Endothelial cell of hepatic sinusoid (primary cell): Measurements from ENCODE around the gene HSDL2.
"Not testable (repeated sequence)": the region's sequence is repeated elsewhere in the genome, so short reads cannot be mapped to it uniquely, and the experiment has no call there.

Experiments used
- in situ Hi-C: cut with HindIII; loops from 2 replicates; pipeline ENCODE4 v1.10.0; 2017; ENCODE audit warnings: low sequenced_read_pairs

Gene HSDL2

GRCh38 chr9:112493393-112494137, 113.7 kb downstream of the HSDL2 start:
- in situ Hi-C loops: no loop called here

- in situ Hi-C loops: no loop called here
Observed at GRCh38 chr9:112494153-112494552, 114.2 kb downstream of the HSDL2 start.

GRCh38 chr9:112495614-112496013, 115.7 kb downstream of the HSDL2 start:
- in situ Hi-C loops: no loop called here

- in situ Hi-C loops: no loop called here
Observed at GRCh38 chr9:112496074-112496722, 116.3 kb downstream of the HSDL2 start.

GRCh38 chr9:112500842-112501241, 120.9 kb downstream of the HSDL2 start:
- in situ Hi-C loops: no loop called here

GRCh38 chr9:112501287-112501686, 121.4 kb downstream of the HSDL2 start:
- in situ Hi-C loops: no loop called here

GRCh38 chr9:112502175-112502946, 122.5 kb downstream of the HSDL2 start:
- in situ Hi-C loops: no loop called here

- in situ Hi-C loops: no loop called here
Observed at GRCh38 chr9:112503170-112503569, 123.3 kb downstream of the HSDL2 start.

GRCh38 chr9:112505086-112505485, 125.2 kb downstream of the HSDL2 start:
- in situ Hi-C loops: loop anchor here (5.0 kb wide), 1 partner anchor 93 kb away; no protein-coding TSS in a partner anchor

- in situ Hi-C loops: loop anchor here (5.0 kb wide), 1 partner anchor 93 kb away; no protein-coding TSS in a partner anchor
Observed at GRCh38 chr9:112505607-112506006, 125.7 kb downstream of the HSDL2 start.

- in situ Hi-C loops: loop anchor here (5.0 kb wide), 1 partner anchor 94 kb away; no protein-coding TSS in a partner anchor
Observed at GRCh38 chr9:112506571-112506970, 126.7 kb downstream of the HSDL2 start.

GRCh38 chr9:112507001-112507680, 127.2 kb downstream of the HSDL2 start:
- in situ Hi-C loops: loop anchor here (5.0 kb wide), 1 partner anchor 95 kb away; no protein-coding TSS in a partner anchor

GRCh38 chr9:112508377-112508776, 128.5 kb downstream of the HSDL2 start:
- in situ Hi-C loops: loop anchor here (5.0 kb wide), 1 partner anchor 96 kb away; no protein-coding TSS in a partner anchor

- in situ Hi-C loops: not testable (repeated sequence)
Observed at GRCh38 chr9:112512377-112512776, 132.5 kb downstream of the HSDL2 start.

- in situ Hi-C loops: no loop called here
Observed at GRCh38 chr9:112516769-112517168, 136.9 kb downstream of the HSDL2 start.

GRCh38 chr9:112520069-112520468, 140.2 kb downstream of the HSDL2 start:
- in situ Hi-C loops: no loop called here

GRCh38 chr9:112520656-112521055, 140.7 kb downstream of the HSDL2 start:
- in situ Hi-C loops: no loop called here
